HepG2 (cell line): ENCODE results near the gene PLEKHA6. TPM values are rescaled to one million over a fixed set of nuclear protein-coding genes. Genes with fewer than 3 reads are reported as not detected.

Experiments used
- FOXC1 ChIP-seq: sonication (generic); formaldehyde crosslinking; IDR thresholded peaks from 2 replicates; pipeline ENCODE4 v1.8.0; 2022; ENCODE audit warnings: mild to moderate bottlenecking, missing genetic modification reagents, borderline replicate concordance
- HDAC1 ChIP-seq: sonication (generic); formaldehyde crosslinking; IDR thresholded peaks from 2 replicates; pipeline ENCODE4 v1.5.1; 2020; ENCODE audit warnings: mild to moderate bottlenecking, missing genetic modification reagents
- HIC2 ChIP-seq: sonication (generic); formaldehyde crosslinking; IDR thresholded peaks from 2 replicates; pipeline ENCODE4 v1.9.0; 2022; ENCODE audit warnings: low read depth, missing genetic modification reagents
- HOXA9 ChIP-seq: sonication (generic); formaldehyde crosslinking; IDR thresholded peaks from 2 replicates; pipeline ENCODE4 v1.8.1; 2022; ENCODE audit warnings: missing genetic modification reagents, mild to moderate bottlenecking, moderate library complexity, borderline replicate concordance
- KAT7 ChIP-seq: IDR thresholded peaks from 2 replicates; pipeline ENCODE4 v1.6.1; 2018; ENCODE audit warnings: borderline replicate concordance, missing compliant biosample characterization
- KLF11 ChIP-seq: IDR thresholded peaks from 2 replicates; pipeline ENCODE4 v1.6.1; 2016; ENCODE audit warnings: missing compliant biosample characterization
- KLF15 ChIP-seq: sonication (generic); formaldehyde crosslinking; IDR thresholded peaks from 2 replicates; pipeline ENCODE4 v1.8.1; 2023; ENCODE audit warnings: borderline replicate concordance, mild to moderate bottlenecking, inconsistent platforms, missing genetic modification reagents, mixed read lengths
- MBNL3 ChIP-seq: fragments of 250-450 bp; sonication (Bioruptor Pico); conservative IDR thresholded peaks from 2 replicates; pipeline ENCODE4 v1.8.0; 2022; ENCODE audit warnings: mild to moderate bottlenecking, inconsistent platforms
- MYNN ChIP-seq: sonication (generic); formaldehyde crosslinking; IDR thresholded peaks from 2 replicates; pipeline ENCODE4 v1.4.0; 2020; ENCODE audit warnings: mild to moderate bottlenecking, low read depth, missing genetic modification reagents
- NCOA2 ChIP-seq: sonication (generic); formaldehyde crosslinking; IDR thresholded peaks from 2 replicates; pipeline ENCODE4 v1.8.0; 2022; ENCODE audit warnings: inconsistent platforms
- RARG ChIP-seq: sonication (generic); formaldehyde crosslinking; IDR thresholded peaks from 2 replicates; pipeline ENCODE4 v1.4.0; 2020; ENCODE audit warnings: low read depth, mild to moderate bottlenecking, missing genetic modification reagents
- SIN3B ChIP-seq: fragments of 150-350 bp; IDR thresholded peaks from 2 replicates; pipeline ENCODE4 v1.6.1; 2014; ENCODE audit warnings: low read length
- TFDP1 ChIP-seq: IDR thresholded peaks from 2 replicates; pipeline ENCODE4 v1.6.1; 2016; ENCODE audit warnings: missing compliant biosample characterization, missing genetic modification reagents, borderline replicate concordance
- ZNF121 ChIP-seq: sonication (generic); formaldehyde crosslinking; IDR thresholded peaks from 2 replicates; pipeline ENCODE4 v1.5.0; 2020; ENCODE audit warnings: mild to moderate bottlenecking, missing genetic modification reagents
- ZNF235 ChIP-seq: sonication (generic); formaldehyde crosslinking; IDR thresholded peaks from 2 replicates; pipeline ENCODE4 v1.8.1; 2023; ENCODE audit warnings: mild to moderate bottlenecking, missing genetic modification reagents, borderline replicate concordance
- ZNF317 ChIP-seq: sonication (generic); formaldehyde crosslinking; IDR thresholded peaks from 2 replicates; pipeline ENCODE4 v1.5.0; 2020; ENCODE audit warnings: mild to moderate bottlenecking, missing genetic modification reagents
- ZNF556 ChIP-seq: sonication (generic); formaldehyde crosslinking; IDR thresholded peaks from 2 replicates; pipeline ENCODE4 v1.4.0; 2020; ENCODE audit warnings: mild to moderate bottlenecking, missing genetic modification reagents, borderline replicate concordance
- ZNF768 ChIP-seq: sonication (generic); formaldehyde crosslinking; IDR thresholded peaks from 2 replicates; pipeline ENCODE4 v1.4.0; 2020; ENCODE audit warnings: missing genetic modification reagents
- ZNF770 ChIP-seq: sonication (generic); formaldehyde crosslinking; IDR thresholded peaks from 2 replicates; pipeline ENCODE4 v1.5.0; 2020; ENCODE audit warnings: mild to moderate bottlenecking, missing genetic modification reagents
- ZNF772 ChIP-seq: sonication (generic); formaldehyde crosslinking; IDR thresholded peaks from 2 replicates; pipeline ENCODE4 v1.5.0; 2020; ENCODE audit warnings: mild to moderate bottlenecking, missing genetic modification reagents
- polyA plus RNA-seq, 8 experiments: library from polyadenylated mRNA; depleted of rRNA in 3 of 8; stranded (reverse) in 7 of 8; unstranded in 1 of 8; fragments of >200 nt; fragmentation: Illumina TruSeq in 4 of 8; extraction: Trizol in 4 of 8; gene quantifications; 2 replicates each; pipeline versions ENCODE4 v1.2.1 to v1.2.3, GENCODE V29; 2011 to 2016; ENCODE audit warnings: low read depth in 4 of 8, missing spikeins in 1 of 8, mixed read lengths in 1 of 8; ENCODE audit not compliant: insufficient read depth in 1 of 8
- total RNA-seq, 5 experiments: library from RNA; depleted of rRNA; stranded (reverse); fragments of >200 nt; fragmentation: Illumina TruSeq; extraction: Trizol; gene quantifications; 2 replicates each; pipeline ENCODE4 v1.2.3, GENCODE V29; 2016; ENCODE audit warnings: low read depth in 1 of 5
- TF ChIP-seq, protein P1 (sequence below): IDR thresholded peaks from 2 replicates; pipeline ENCODE4 v1.6.1; 2012; ENCODE audit warnings: low read length, improper control_type of control experiment

PLEKHA6 gene
- total and polyA plus RNA-seq, 2 of the 13 experiments (the other 11 are each of a cell fraction or from before 2014, with no cell fraction given), result 5.3 to 11.4 TPM

DNA sequence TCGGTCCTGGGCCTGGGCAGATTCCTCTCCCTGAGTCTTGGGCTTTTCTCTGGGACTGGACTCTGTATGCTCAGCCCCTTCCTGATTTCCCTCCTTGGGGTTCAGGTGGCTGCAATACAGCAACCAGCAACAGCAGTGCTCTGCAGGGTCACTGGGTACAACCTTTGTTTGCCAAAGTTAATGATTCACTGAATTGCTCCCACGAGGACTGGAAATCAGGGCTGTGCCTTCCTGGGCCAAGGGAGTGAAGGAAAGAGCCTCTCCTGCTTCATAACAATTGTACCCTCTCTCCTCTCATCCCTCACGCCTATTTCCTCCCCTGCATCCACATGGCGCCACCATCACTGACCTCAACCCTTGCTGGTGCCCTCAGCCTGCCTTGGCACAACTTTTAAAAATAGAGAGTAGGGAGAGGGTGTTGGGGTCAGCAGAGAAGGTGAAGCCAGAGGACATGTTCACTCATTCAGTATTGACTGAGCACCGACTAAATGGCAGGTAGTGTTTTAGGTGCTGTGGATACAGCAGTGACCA lies 93.2 kb downstream of the PLEKHA6 start (continued):
- TF ChIP-seq KLF15 (CRISPR knock-in tag) (no peak), HDAC1 (peak; percentile 60; the same call in 1 of the 2 replicates), TFDP1 (peak; percentile 55; the same call in 1 of the 2 replicates), SIN3B (no peak), HOXA9 (CRISPR knock-in tag) (no peak), ZNF556 (CRISPR knock-in tag) (no peak), ZNF768 (CRISPR knock-in tag) (no peak; the same call in 1 of the 2 replicates), MYNN (CRISPR knock-in tag) (no peak), ZNF317 (peak; percentile 58; the same call in 1 of the 2 replicates), FOXC1 (no peak), HIC2 (0 out of 2 replicates have a peak, but pooled peaks have one; percentile 20), MBNL3 (CRISPR knock-in tag) (no peak), ZNF772 (CRISPR knock-in tag) (no peak; the same call in 1 of the 2 replicates), ZNF121 (peak; percentile 46; the same call in 1 of the 2 replicates), NCOA2 (CRISPR knock-in tag) (no peak; the same call in none of the 2 replicates), ZNF770 (CRISPR knock-in tag) (no peak), RARG (CRISPR knock-in tag) (no peak), ZNF235 (no peak), KAT7 (no peak), KLF11 (CRISPR knock-in tag) (no peak)
- TF ChIP-seq, protein P1, sequence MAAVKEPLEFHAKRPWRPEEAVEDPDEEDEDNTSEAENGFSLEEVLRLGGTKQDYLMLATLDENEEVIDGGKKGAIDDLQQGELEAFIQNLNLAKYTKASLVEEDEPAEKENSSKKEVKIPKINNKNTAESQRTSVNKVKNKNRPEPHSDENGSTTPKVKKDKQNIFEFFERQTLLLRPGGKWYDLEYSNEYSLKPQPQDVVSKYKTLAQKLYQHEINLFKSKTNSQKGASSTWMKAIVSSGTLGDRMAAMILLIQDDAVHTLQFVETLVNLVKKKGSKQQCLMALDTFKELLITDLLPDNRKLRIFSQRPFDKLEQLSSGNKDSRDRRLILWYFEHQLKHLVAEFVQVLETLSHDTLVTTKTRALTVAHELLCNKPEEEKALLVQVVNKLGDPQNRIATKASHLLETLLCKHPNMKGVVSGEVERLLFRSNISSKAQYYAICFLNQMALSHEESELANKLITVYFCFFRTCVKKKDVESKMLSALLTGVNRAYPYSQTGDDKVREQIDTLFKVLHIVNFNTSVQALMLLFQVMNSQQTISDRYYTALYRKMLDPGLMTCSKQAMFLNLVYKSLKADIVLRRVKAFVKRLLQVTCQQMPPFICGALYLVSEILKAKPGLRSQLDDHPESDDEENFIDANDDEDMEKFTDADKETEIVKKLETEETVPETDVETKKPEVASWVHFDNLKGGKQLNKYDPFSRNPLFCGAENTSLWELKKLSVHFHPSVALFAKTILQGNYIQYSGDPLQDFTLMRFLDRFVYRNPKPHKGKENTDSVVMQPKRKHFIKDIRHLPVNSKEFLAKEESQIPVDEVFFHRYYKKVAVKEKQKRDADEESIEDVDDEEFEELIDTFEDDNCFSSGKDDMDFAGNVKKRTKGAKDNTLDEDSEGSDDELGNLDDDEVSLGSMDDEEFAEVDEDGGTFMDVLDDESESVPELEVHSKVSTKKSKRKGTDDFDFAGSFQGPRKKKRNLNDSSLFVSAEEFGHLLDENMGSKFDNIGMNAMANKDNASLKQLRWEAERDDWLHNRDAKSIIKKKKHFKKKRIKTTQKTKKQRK, result no peak
